ENCODE results near the gene FRAT2.
"Not testable (repeated sequence)": the region's sequence is repeated elsewhere in the genome, so short reads cannot be mapped to it uniquely, and the experiment has no call there.

The FRAT2 gene

GRCh38 chr10:97290576-97291356 is 43.8 kb downstream of the FRAT2 start:
- not testable (repeated sequence) for DNase-seq

GRCh38 chr10:97290076-97290475 is 44.5 kb downstream of the FRAT2 start:
- DNase-seq, result not testable (repeated sequence)
